GM18511 (cell line): ENCODE data around the gene ABCA3.
A peak's percentile ranks its signal among the peaks of the same experiment; 100 is the strongest.
"Not testable (repeated sequence)": the region's sequence is repeated elsewhere in the genome, so short reads cannot be mapped to it uniquely, and the experiment has no call there.

ENCODE experiments used
- ATAC-seq: cut with Tn5 transposase; IDR thresholded peaks from one replicate; pipeline ENCODE4 v1.9.1; 2021; ENCODE audit warnings: mild to moderate bottlenecking, moderate library complexity; ENCODE audit not compliant: unreplicated experiment

ABCA3 gene

DNA sequence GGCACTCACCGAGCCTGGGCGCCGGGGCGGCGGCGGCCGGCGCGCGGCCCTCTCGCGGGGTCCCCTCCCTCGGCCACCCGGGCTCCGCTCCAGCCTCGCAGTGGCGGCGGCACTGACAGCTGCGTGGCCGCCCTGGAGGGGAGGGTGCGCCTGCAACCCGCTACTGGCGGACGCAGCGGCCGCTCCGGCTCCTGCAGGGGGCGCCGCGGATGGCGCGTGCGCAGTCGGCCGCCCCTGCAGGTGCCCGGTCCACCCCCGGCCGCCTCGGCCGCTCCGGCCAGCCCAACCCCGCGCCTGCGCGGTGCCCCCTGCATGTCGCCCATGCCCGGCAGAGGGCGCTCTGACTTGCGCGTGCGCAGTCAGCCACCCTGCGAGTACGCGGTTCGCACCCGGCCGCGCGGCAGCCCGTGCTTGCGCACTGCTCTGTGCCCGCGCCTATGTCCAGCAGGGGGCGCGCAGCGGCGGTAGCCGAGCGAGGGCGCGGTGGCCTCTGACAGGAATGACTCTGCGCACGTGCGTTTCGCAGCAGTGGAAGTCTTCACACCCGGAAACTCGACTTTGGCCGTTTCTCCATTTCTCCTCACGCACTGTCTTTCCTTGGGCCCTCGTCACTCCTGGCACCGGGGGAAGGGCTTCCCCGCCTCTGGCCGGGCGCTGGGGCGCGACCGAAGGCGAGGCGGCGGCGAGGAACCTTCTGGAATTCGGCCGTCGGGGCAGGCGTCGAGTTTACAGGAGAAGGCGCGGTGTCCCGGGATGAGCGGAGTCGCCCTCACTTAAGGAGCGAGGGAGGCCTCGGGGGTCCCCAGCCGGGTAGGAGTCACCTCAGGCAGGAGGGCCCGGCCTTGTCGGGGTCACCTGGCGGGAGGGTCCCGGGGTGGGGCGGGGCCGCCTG lies at the start of gene ABCA3:
Gene ABCA3, minus strand, starts transcription at position 165 of the 892 bp plus-strand sequence. CDS start 14,262 bp downstream, outside the sequence.
- peak; percentile 86 for ATAC-seq

GRCh38 chr16:2388875-2389433 lies 48.4 kb upstream of the ABCA3 start:
- ATAC-seq: no peak

- ATAC-seq: no peak
Observed at GRCh38 chr16:2388139-2388874, 47.8 kb upstream of the ABCA3 start.

- ATAC-seq: no peak
Observed at GRCh38 chr16:2386990-2387389, 46.5 kb upstream of the ABCA3 start.

DNA sequence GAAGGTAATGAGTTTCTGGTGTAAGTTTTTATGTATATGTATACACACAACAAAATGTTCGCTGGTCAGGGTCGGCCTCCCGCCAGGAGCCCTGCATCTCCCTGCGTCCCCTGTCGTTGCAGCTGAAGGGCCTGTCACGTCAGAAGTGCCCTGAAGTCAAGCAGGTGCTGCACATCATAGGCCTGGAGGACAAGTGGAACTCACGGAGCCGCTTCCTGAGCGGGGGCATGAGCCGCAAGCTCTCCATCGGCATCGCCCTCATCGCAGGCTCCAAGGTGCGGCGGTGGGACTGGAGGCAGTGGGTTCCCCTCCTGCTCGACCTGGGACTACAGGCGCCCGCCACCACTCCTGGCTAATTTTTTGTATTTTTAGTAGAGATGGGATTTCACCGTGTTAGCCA lies 45.5 kb upstream of the ABCA3 start:
- not testable (repeated sequence) for ATAC-seq

- ATAC-seq: no peak
Observed at GRCh38 chr16:2385190-2385836, 44.8 kb upstream of the ABCA3 start.

- no peak for ATAC-seq
Observed at GRCh38 chr16:2384426-2384825, 43.9 kb upstream of the ABCA3 start.

DNA sequence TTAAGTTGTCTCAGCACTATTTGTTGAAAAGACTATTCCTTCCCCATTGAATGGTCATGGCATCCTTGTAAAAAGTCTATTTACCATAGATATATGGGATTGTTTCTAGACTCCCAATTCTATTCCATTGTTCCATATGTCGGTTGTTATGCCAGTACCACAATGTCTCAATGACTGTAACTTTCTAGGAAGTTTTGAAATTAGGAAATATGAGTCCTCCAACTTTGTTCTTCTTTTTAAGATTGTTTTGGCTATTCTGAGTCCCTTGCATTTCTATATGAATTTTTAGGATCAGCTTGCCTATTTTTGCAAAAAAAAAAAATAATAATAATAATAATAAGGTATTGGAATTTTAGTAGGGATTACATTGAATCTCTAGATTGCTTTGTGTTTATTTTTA lies 43.0 kb upstream of the ABCA3 start:
- no peak for ATAC-seq

DNA sequence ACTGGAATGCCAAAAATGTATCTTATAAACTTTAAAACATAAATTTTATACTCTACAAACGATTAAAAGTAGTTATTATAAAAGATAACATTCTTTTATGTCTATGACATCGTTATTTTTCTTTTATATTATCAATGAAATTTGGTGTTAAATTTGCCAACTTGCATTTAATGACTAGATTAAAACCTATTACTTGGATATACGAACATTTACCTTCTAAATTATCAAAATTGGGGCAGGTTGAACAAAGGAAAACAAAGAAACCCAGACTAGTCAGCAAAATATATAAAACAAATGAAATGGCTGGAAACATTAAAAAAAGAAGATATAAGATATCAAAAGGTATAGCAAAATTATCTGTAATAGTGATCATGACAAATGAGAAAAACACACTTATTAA lies 34.1 kb upstream of the ABCA3 start:
- no peak for ATAC-seq

DNA sequence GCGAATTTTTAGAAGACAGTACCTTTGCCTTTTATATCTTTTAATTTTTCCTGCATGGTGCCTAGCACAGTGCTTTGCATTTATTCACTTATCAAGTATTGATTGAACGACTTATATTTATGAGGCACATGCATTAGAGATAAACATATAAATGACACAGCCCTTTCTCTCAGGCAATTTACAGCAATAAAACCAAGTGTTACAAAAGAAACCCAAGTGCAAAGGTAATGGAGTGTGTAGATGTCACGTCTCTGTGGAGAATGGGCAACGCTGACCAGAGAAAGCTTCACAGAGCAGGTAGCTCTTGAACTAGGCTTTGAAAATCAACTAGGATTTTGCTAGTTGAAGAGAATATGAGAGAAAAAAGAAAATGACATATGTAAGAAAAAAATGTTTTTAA lies 32.6 kb upstream of the ABCA3 start:
- ATAC-seq: no peak

DNA sequence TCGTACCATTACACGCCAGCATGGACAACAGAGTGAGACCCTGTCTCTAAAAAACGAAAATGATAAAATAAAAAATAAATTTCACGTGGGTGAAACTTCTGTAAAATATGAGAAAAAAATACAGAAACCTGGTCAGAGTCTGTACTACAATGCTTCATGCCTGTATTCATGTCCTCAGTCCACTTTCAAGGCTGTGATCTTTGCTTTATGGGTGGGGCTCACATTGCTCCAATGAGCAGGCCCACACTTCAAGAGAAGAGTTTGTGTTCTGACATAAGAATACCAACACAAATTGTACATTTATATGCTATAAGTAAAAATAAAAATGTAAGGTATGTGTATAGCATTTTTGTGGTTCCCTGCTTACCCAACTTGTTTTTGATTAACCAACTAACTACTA lies 32.2 kb upstream of the ABCA3 start:
- no peak for ATAC-seq

GRCh38 chr16:2371421-2371820 lies 30.9 kb upstream of the ABCA3 start:
- ATAC-seq: no peak

DNA sequence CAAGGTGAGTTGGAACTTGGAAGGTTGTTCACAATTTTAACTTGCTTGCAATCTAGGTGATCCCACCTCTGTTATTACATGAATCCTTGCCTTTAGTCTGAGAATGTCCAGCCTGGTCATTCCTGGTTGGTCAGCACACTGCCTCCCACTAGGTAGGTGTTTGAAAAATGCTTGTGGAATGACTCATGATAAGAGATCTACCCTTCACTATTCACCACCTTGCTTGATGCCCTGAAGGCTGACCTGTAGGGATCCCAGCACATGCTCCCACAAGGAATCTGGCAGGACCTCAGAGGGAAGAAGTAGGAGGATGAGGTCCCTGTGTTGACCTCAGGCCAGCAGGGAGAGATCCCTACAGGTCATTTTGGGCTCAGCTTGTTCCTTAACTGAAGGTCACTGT lies 30.2 kb upstream of the ABCA3 start:
- ATAC-seq: no peak

- no peak for ATAC-seq
Observed at GRCh38 chr16:2366660-2367309, 26.3 kb upstream of the ABCA3 start.

GRCh38 chr16:2365397-2366294 lies 25.1 kb upstream of the ABCA3 start:
- ATAC-seq: no peak

DNA sequence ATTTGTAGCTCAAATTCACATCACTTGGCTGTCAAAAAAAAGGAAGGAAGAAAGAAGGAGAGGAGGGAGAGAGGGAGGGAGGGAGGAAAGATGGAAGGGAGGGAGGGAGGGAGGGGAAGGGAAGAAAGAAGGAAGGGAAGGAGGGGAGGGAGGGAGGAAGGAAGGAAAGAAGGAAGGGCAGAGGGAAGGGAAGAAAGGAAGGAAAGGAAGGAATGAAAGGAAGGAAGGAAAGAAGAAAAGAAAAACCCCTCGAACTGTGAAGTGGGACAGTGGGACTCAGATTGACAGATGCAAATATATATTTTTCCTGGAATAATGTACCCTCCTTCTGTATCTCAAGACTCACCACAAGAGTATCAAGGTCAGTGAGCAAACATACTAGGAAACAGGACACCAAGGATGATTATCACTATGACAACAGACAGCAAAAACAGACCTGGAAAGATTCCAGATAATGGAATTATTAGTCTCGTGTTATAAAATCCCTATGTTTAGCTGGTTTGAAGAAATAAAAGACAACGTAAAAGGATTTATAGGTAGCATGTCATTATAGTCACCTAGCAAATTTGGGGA lies 24.2 kb upstream of the ABCA3 start:
- ATAC-seq: no peak

- ATAC-seq: no peak
Observed at GRCh38 chr16:2362218-2362617, 21.7 kb upstream of the ABCA3 start.

- no peak for ATAC-seq
Observed at GRCh38 chr16:2361129-2361528, 20.6 kb upstream of the ABCA3 start.

DNA sequence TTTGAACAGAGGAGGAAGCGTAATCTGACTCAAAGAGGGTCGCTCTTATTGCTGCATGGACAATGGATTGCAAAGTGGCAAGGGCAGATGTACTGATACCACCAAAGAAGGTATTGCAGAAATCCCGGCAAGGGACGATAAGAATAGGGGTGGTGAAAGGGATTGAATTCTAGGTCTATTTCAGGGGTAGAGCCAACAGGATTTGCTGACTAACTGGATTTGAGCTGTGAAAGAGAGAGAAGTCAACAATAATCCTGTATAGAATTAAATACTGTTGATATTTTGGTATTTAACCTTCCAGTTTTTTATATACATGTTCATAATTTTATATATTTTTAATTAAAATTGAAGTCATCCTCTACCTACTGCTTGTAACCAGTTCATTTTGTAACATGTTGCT lies 19.4 kb upstream of the ABCA3 start:
- no peak for ATAC-seq
